Stimulated activated CD4-positive, alpha-beta T cell treated with anti-CD3 and anti-CD28 coated beads, Interleukin-1b, Interleukin-23, amount 100 ng/mL, for 48 hours (primary cell): ENCODE measurements around the gene GARIN5A.
"Not testable (repeated sequence)": the region's sequence is repeated elsewhere in the genome, so short reads cannot be mapped to it uniquely, and the experiment has no call there.

Source experiments
- DNase-seq: peaks from one replicate; pipeline ENCODE4 v3.0.0-alpha.2; 2020

The GARIN5A gene

DNA sequence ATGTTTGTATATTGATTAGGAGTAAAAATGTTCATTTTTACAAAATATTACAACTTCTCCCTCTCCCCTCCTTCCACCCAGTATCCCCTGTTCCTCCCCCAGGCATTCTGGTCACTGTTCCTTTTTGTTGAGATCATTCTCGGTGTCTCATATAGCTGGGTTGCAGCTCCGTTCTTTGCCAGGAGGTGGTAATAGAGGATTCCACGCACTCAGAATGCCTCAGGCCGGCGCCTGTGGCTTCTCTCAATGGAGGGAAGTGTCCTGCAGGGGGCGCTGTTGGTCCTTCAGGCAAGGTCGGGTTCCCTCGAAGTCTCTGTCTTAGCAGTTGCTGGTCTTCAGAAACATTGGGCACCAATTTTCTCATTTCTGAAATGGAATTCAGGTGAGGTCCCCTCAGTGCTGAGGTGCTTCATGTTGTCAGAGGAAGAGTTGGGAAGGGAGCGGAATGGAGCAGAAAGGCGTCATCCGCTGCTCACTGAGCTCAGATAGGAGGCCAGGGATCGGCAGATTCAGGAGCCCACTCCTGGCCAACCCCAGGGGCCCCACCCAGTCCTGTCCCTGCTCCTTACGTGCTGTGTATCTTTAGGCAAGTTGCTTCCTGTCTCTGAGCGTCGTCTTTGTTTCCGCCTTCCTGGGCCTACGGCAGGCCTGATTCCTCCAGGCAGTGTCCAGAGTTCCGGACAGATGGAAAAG is 10.3 kb upstream of the GARIN5A start:
- peak; percentile 84 for DNase-seq

- DNase-seq, result no peak
Measured at GRCh38 chr19:50485284-50485955, 8.8 kb upstream of the GARIN5A start.

- no peak for DNase-seq
Measured at GRCh38 chr19:50482916-50483315, 6.3 kb upstream of the GARIN5A start.

GRCh38 chr19:50482271-50482855 is 5.7 kb upstream of the GARIN5A start:
- DNase-seq, result no peak

GRCh38 chr19:50481351-50482149 is 4.9 kb upstream of the GARIN5A start:
- DNase-seq, result no peak

GRCh38 chr19:50480281-50481111 is 3.8 kb upstream of the GARIN5A start:
- DNase-seq, result no peak

GRCh38 chr19:50479761-50480251 is 3.2 kb upstream of the GARIN5A start:
- DNase-seq, result no peak

DNA sequence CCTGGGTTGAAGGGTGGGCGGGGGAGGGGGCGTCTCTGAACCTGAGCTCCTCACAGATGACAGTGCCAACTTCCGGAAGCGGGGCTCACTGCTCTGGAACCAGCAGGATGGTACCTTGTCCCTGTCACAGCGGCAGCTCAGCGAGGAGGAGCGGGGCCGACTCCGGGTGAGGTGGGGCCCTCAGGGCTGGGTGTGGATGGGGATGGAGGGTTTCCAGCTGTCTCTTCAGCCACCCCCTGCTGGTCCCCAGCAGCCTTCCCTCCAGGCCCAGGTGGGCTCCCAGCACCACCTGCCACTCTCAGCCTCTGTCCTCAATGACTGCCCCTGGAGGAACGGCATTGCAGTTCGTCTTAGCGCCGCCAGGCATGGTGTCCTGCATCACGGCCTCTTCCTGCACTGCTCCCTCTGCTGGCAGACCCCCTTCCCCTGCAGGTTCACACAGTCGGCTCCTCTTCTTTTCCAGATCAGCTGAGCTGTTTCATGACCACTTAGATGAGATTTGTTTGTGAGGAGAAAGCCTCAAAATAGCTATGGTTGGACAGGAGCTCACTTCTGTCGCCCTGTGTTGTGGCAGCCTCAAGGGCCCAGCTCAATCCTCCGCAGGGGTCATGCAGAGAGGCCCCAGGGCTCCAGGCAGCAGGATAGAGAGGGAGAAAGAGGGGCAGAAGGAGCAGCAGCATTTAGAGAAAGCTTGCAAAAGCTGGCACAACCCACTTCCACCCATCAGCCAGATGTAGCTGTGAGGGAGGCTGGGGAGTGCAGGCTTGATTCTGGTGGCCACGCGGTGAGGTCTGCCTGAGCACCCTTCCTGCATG is 2.5 kb upstream of the GARIN5A start:
- peak; percentile 27 for DNase-seq

DNA sequence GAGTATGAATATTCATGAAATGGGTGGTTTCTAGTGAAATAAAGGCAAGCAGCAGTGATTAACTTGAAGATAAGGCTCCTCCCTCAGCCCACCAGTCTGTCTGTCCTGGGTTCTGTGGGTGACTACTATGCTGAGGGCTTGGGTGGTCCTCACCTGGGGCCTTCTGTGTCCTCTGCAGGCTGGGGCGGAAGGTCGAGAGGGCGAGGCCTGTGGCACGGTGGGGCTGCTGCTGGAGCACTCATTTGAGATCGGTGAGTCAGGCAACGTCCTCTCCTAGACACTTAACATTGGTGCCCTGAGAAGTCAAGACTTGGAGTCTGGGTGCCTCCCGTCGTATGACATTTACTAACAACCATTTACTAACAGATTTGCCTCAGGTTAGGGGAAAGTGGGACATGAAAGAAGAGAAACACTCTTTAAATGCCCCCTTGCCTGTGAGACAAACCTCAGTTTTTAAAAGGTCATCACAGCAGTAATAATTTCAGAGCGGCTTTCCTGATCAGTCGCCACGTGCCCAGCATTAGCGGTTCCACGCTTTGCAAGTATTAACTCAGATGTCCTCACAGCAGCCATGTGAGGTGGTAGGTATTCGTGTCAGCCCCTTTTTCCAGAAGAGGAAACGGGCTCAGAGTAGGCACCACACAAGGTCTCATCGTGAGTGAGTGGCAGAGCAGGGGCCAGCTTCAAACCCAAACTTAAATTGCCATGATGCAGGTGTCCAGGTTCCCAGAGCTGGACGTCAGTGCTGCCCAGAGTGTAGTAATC is 1.3 kb upstream of the GARIN5A start:
- no peak for DNase-seq

- no peak for DNase-seq
Measured at GRCh38 chr19:50476907-50477238, 225 bp upstream of the GARIN5A start.

- no peak for DNase-seq
Measured at GRCh38 chr19:50475736-50476223, 868 bp downstream of the GARIN5A start.

- no peak for DNase-seq
Measured at GRCh38 chr19:50475101-50475568, 1.5 kb downstream of the GARIN5A start.

GRCh38 chr19:50473336-50473735 is 3.3 kb downstream of the GARIN5A start:
- not testable (repeated sequence) for DNase-seq

DNA sequence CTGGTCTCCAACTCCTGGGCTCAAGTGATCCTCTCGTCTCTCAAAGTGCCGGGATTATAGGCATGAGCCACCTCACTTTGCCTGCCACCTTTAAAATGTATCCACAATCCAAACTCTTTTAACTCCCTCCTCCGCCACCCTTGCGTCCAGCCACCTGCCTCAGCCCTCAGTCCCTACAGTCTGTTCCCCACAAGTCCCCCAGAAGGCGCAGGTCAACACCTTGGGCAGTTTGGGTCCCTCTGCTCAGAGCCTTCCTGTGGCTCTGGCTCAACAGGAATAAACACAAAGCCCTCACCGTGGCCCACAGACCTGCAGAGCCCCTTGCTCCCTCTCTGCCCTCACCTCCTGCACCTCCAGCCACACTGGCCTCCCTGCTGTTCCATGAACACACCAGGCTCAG is 7.8 kb downstream of the GARIN5A start:
- no peak for DNase-seq

- DNase-seq, result no peak
Measured at GRCh38 chr19:50467566-50467965, 9.1 kb downstream of the GARIN5A start.

DNA sequence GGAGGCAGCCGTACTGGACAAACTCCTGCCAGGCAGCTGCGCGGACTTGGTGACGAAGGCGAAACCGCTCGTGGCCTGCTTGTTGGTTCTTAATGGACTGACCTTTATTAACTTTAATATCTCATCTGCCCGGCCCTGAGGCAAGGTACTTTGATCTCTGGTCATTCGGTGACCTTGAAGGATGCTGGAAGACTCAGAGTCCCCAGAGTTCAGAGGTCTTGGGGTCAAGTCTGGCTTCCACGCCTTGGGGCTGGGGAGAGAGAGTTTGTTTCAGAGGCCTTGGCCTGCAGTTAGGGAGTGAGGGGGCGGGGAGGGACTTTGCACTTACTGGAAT is 10.0 kb downstream of the GARIN5A start:
- no peak for DNase-seq

- no peak for DNase-seq
Measured at GRCh38 chr19:50465986-50466705, 10.5 kb downstream of the GARIN5A start.

DNA sequence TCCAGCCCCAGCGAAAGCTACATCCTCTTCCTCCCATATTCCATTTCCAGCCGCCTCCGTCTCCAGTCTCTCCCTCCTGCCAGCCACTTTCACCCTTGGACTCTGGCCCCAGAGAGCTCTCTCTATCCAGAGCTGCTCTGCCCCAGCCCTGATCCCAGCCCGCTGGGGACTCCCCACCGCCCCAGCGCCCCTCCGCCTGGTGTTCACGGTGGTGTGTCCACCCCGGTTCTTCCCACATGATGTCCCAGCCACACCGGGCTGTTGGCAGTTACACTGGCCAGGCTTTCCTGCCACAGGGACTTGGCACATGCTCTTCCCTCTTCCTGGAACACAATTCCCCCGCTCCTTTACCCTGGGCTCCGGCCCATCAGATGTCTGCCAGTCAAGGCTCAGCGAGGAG is 11.6 kb downstream of the GARIN5A start:
- DNase-seq, result no peak

GRCh38 chr19:50464348-50464747 is 12.3 kb downstream of the GARIN5A start:
- no peak for DNase-seq

DNA sequence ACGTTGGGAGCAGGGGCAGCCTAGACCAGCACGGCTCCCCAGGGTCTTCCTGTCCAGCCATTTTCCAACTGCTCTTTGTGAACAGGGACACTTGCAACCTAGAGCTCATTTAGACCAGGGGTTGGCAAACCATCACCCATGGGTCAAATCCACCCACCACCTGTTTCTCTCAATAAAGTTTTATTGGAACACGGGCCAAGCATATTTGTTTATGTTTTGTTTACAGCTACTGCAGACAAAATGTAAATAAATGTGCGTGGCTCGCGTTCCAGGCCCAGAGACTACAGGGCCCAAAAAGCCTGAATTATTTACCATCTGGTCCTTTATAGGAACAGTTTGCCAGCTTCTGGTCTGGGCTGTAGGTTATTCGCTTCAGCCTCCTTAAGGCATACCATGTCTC is 13.7 kb downstream of the GARIN5A start:
- DNase-seq, result no peak
